ENCODE data around the gene FHIP1A.
A peak's percentile ranks its signal among the peaks of the same experiment; 100 is the strongest.

The FHIP1A gene

GRCh38 chr4:151417766-151418376, 8.9 kb downstream of the FHIP1A start:
- Histone ChIP-seq H3K14ac (ENCODE audit: low read length) (no peak overlapping the region), H4K91ac (ENCODE audit: low read depth, low read length) (no peak overlapping the region), H3K4me3 (ENCODE audit: low read depth, low read length) (no peak overlapping the region), H3K9me3 (ENCODE audit: insufficient read depth, low read depth, low read length) (no peaks in the 10 kb centered on the region), H3K79me2 (ENCODE audit: control insufficient read depth, insufficient read depth, low read length, poor library complexity) (no peaks in the 10 kb centered on the region), H2AFZ (ENCODE audit: insufficient read depth, low read length, poor library complexity) (no peak overlapping the region), H2BK12ac (ENCODE audit: low read length) (no peak overlapping the region), H2BK120ac (ENCODE audit: insufficient read depth, low read length, poor library complexity) (no peak overlapping the region), H3K4me2 (ENCODE audit: low read length) (no peak overlapping the region), H4K8ac (ENCODE audit: low read depth, low read length) (no peak overlapping the region), H2AK5ac (ENCODE audit: low read length) (no peak overlapping the region), H2BK5ac (ENCODE audit: low read depth, low read length, poor library complexity) (no peak overlapping the region), H3K23ac (ENCODE audit: low read length) (no peak overlapping the region), H3K79me1 (ENCODE audit: low read length) (no peaks in the 10 kb centered on the region), H4K12ac (ENCODE audit: low read depth, low read length) (no peak overlapping the region), H3K4me1 (ENCODE audit: control insufficient read depth in 1 of 2, insufficient read depth in 2 of 2, low read length in 2 of 2) (peaks cover 0 to 2% of the 10 kb centered on the region in 2 experiments), H3K27me3 (ENCODE audit: insufficient read depth, low read length) (no peaks in the 10 kb centered on the region), H3K27ac (ENCODE audit: low read depth, low read length) (no peak overlapping the region), H3K4ac (ENCODE audit: low read depth, low read length) (no peak overlapping the region), H3K18ac (ENCODE audit: low read length) (no peak overlapping the region), H3K9ac (ENCODE audit: low read length) (no peak overlapping the region), H3K36me3 (ENCODE audit: control insufficient read depth in 1 of 2, insufficient read depth in 2 of 2, low read length in 2 of 2) (no peaks in the 10 kb centered on the region)
- no CpG with 5 or more reads among the region's 2 CpGs for WGBS (ENCODE audit: extremely low coverage, insufficient coverage, insufficient read length)
- DNase-seq: peak; percentile 7 to 53

- no peak overlapping the region for H3K4ac ChIP-seq (ENCODE audit: low read depth, low read length)
- no peak overlapping the region for H2AFZ ChIP-seq (ENCODE audit: insufficient read depth, low read length, poor library complexity)
- no peak overlapping the region for H3K23ac ChIP-seq (ENCODE audit: low read length)
- H3K4me3 ChIP-seq (ENCODE audit: low read depth, low read length): no peak overlapping the region
- H3K14ac ChIP-seq (ENCODE audit: low read length): no peak overlapping the region
- H3K18ac ChIP-seq (ENCODE audit: low read length): no peak overlapping the region
- no peaks in the 10 kb centered on the region for H3K36me3 ChIP-seq (ENCODE audit: control insufficient read depth in 1 of 2, insufficient read depth in 2 of 2, low read length in 2 of 2)
- H4K12ac ChIP-seq (ENCODE audit: low read depth, low read length): no peak overlapping the region
- no peak overlapping the region for H2BK5ac ChIP-seq (ENCODE audit: low read depth, low read length, poor library complexity)
- H3K4me2 ChIP-seq (ENCODE audit: low read length): no peak overlapping the region
- no peak overlapping the region for H4K91ac ChIP-seq (ENCODE audit: low read depth, low read length)
- no peak overlapping the region for H2BK12ac ChIP-seq (ENCODE audit: low read length)
- peak in 1 of 2 donors; percentile 77 for DNase-seq
- H3K79me1 ChIP-seq (ENCODE audit: low read length): no peaks in the 10 kb centered on the region
- H3K9me3 ChIP-seq (ENCODE audit: insufficient read depth, low read depth, low read length): no peaks in the 10 kb centered on the region
- H3K4me1 ChIP-seq (ENCODE audit: control insufficient read depth in 1 of 2, insufficient read depth in 2 of 2, low read length in 2 of 2): peaks cover 0 to 2% of the 10 kb centered on the region in 2 experiments
- no peak overlapping the region for H3K9ac ChIP-seq (ENCODE audit: low read length)
- H4K8ac ChIP-seq (ENCODE audit: low read depth, low read length): no peak overlapping the region
- no peaks in the 10 kb centered on the region for H3K27me3 ChIP-seq (ENCODE audit: insufficient read depth, low read length)
- H3K27ac ChIP-seq (ENCODE audit: low read depth, low read length): no peak overlapping the region
- no peak overlapping the region for H2BK120ac ChIP-seq (ENCODE audit: insufficient read depth, low read length, poor library complexity)
- no peak overlapping the region for H2AK5ac ChIP-seq (ENCODE audit: low read length)
- H3K79me2 ChIP-seq (ENCODE audit: control insufficient read depth, insufficient read depth, low read length, poor library complexity): no peaks in the 10 kb centered on the region
Measured at GRCh38 chr4:151418385-151418784, 9.4 kb downstream of the FHIP1A start.

GRCh38 chr4:151418856-151419255, 9.9 kb downstream of the FHIP1A start:
- no peaks in the 10 kb centered on the region for H3K9me3 ChIP-seq (ENCODE audit: insufficient read depth, low read depth, low read length)
- no peaks in the 10 kb centered on the region for H3K27me3 ChIP-seq (ENCODE audit: insufficient read depth, low read length)
- no peak overlapping the region for H3K4me2 ChIP-seq (ENCODE audit: low read length)
- no peak overlapping the region for H4K8ac ChIP-seq (ENCODE audit: low read depth, low read length)
- H3K14ac ChIP-seq (ENCODE audit: low read length): no peak overlapping the region
- H3K36me3 ChIP-seq (ENCODE audit: control insufficient read depth in 1 of 2, insufficient read depth in 2 of 2, low read length in 2 of 2): no peaks in the 10 kb centered on the region
- WGBS (ENCODE audit: extremely low coverage, insufficient coverage, insufficient read length): no CpG with 5 or more reads among the region's 1 CpG
- no peak overlapping the region for H2AK5ac ChIP-seq (ENCODE audit: low read length)
- H4K91ac ChIP-seq (ENCODE audit: low read depth, low read length): no peak overlapping the region
- H3K79me2 ChIP-seq (ENCODE audit: control insufficient read depth, insufficient read depth, low read length, poor library complexity): no peaks in the 10 kb centered on the region
- H2BK5ac ChIP-seq (ENCODE audit: low read depth, low read length, poor library complexity): no peak overlapping the region
- no peak overlapping the region for H3K18ac ChIP-seq (ENCODE audit: low read length)
- no peak overlapping the region for H4K12ac ChIP-seq (ENCODE audit: low read depth, low read length)
- H3K79me1 ChIP-seq (ENCODE audit: low read length): no peaks in the 10 kb centered on the region
- no peak overlapping the region for H3K23ac ChIP-seq (ENCODE audit: low read length)
- no peak overlapping the region for H3K4me3 ChIP-seq (ENCODE audit: low read depth, low read length)
- H2BK12ac ChIP-seq (ENCODE audit: low read length): no peak overlapping the region
- no peak overlapping the region for H3K9ac ChIP-seq (ENCODE audit: low read length)
- no peak overlapping the region for H3K27ac ChIP-seq (ENCODE audit: low read depth, low read length)
- DNase-seq: no peak
- H2BK120ac ChIP-seq (ENCODE audit: insufficient read depth, low read length, poor library complexity): no peak overlapping the region
- peaks cover 0 to 2% of the 10 kb centered on the region in 2 experiments for H3K4me1 ChIP-seq (ENCODE audit: control insufficient read depth in 1 of 2, insufficient read depth in 2 of 2, low read length in 2 of 2)
- H3K4ac ChIP-seq (ENCODE audit: low read depth, low read length): no peak overlapping the region
- no peak overlapping the region for H2AFZ ChIP-seq (ENCODE audit: insufficient read depth, low read length, poor library complexity)

- no peak overlapping the region for H3K9ac ChIP-seq (ENCODE audit: low read length)
- H4K12ac ChIP-seq (ENCODE audit: low read depth, low read length): no peak overlapping the region
- no peaks in the 10 kb centered on the region for H3K79me1 ChIP-seq (ENCODE audit: low read length)
- no peak overlapping the region for H2AFZ ChIP-seq (ENCODE audit: insufficient read depth, low read length, poor library complexity)
- H2BK5ac ChIP-seq (ENCODE audit: low read depth, low read length, poor library complexity): no peak overlapping the region
- no peak for DNase-seq
- H2BK12ac ChIP-seq (ENCODE audit: low read length): no peak overlapping the region
- no peaks in the 10 kb centered on the region for H3K79me2 ChIP-seq (ENCODE audit: control insufficient read depth, insufficient read depth, low read length, poor library complexity)
- no peaks in the 10 kb centered on the region for H3K9me3 ChIP-seq (ENCODE audit: insufficient read depth, low read depth, low read length)
- no peak overlapping the region for H2AK5ac ChIP-seq (ENCODE audit: low read length)
- H3K27ac ChIP-seq (ENCODE audit: low read depth, low read length): no peak overlapping the region
- H4K8ac ChIP-seq (ENCODE audit: low read depth, low read length): no peak overlapping the region
- H3K18ac ChIP-seq (ENCODE audit: low read length): no peak overlapping the region
- H4K91ac ChIP-seq (ENCODE audit: low read depth, low read length): no peak overlapping the region
- no peaks in the 10 kb centered on the region for H3K27me3 ChIP-seq (ENCODE audit: insufficient read depth, low read length)
- no peaks in the 10 kb centered on the region for H3K36me3 ChIP-seq (ENCODE audit: control insufficient read depth in 1 of 2, insufficient read depth in 2 of 2, low read length in 2 of 2)
- H3K4me2 ChIP-seq (ENCODE audit: low read length): no peak overlapping the region
- H3K4me3 ChIP-seq (ENCODE audit: low read depth, low read length): no peak overlapping the region
- H3K4ac ChIP-seq (ENCODE audit: low read depth, low read length): no peak overlapping the region
- no peak overlapping the region for H3K23ac ChIP-seq (ENCODE audit: low read length)
- H3K14ac ChIP-seq (ENCODE audit: low read length): no peak overlapping the region
- no peak overlapping the region for H2BK120ac ChIP-seq (ENCODE audit: insufficient read depth, low read length, poor library complexity)
- H3K4me1 ChIP-seq (ENCODE audit: control insufficient read depth in 1 of 2, insufficient read depth in 2 of 2, low read length in 2 of 2): peaks cover 0 to 2% of the 10 kb centered on the region in 2 experiments
Measured at GRCh38 chr4:151420250-151420807, 11.4 kb downstream of the FHIP1A start.

Measured in trophoblast cell (in vitro differentiated cells and primary cell).